Subcutaneous adipose tissue (tissue), 4 donors: ENCODE results near the gene SOCS4. TPM values are rescaled to one million over a fixed set of nuclear protein-coding genes. Genes with fewer than 3 reads are reported as not detected.

Source experiments
- CTCF ChIP-seq: fragments of 450-650 bp; IDR thresholded peaks from one replicate; pipeline ENCODE4 v1.5.1; 2016; ENCODE audit warnings: low read depth, mild to moderate bottlenecking, control low read depth, antibody characterized with exemption, moderate library complexity
- total RNA-seq, 4 donors: library from RNA; depleted of rRNA; stranded (reverse); fragments of >200 nt; gene quantifications; one replicate each; pipeline ENCODE4 v1.1.0, GENCODE V29; 2016

Gene SOCS4
- total RNA-seq, 4 donors from 2014 or later = 14.1 to 29.7 (median 15.0) TPM

- TF ChIP-seq CTCF = no peak
Observed at GRCh38 chr14:55065411-55065810, 38.4 kb downstream of the SOCS4 start.

- no peak for TF ChIP-seq CTCF
Observed at GRCh38 chr14:55066223-55066622, 39.2 kb downstream of the SOCS4 start.

- no peak for TF ChIP-seq CTCF
Observed at GRCh38 chr14:55070981-55071411, 44.0 kb downstream of the SOCS4 start.

- TF ChIP-seq CTCF = no peak
Observed at GRCh38 chr14:55071870-55072640, 45.0 kb downstream of the SOCS4 start.

- TF ChIP-seq CTCF = no peak
Observed at GRCh38 chr14:55073856-55074255, 46.8 kb downstream of the SOCS4 start.

- no peak for TF ChIP-seq CTCF
Observed at GRCh38 chr14:55074662-55075061, 47.6 kb downstream of the SOCS4 start.

GRCh38 chr14:55075628-55076175 is 48.7 kb downstream of the SOCS4 start:
- TF ChIP-seq CTCF = no peak
